Fibroblast of mammary gland (primary cell): Measurements from ENCODE around the gene RABGAP1L.
"Not testable (repeated sequence)": the region's sequence is repeated elsewhere in the genome, so short reads cannot be mapped to it uniquely, and the experiment has no call there.

ENCODE experiments used
- DNase-seq: peaks from one replicate; pipeline ENCODE4 v3.0.0-alpha.2; 2010; ENCODE audit warnings: low read depth
- H3K4me3 ChIP-seq: 2 replicates; pipeline ENCODE4 v1.5.1; 2011; ENCODE audit warnings: low read depth, mild to moderate bottlenecking, low read length, moderate library complexity; ENCODE audit not compliant: control insufficient read depth
- TF ChIP-seq, protein P1 (sequence below): conservative IDR thresholded peaks from 2 replicates; pipeline ENCODE4 v1.5.1; 2011; ENCODE audit warnings: low read depth, low read length, inconsistent platforms; ENCODE audit not compliant: control insufficient read depth, insufficient read depth

The RABGAP1L gene

DNA sequence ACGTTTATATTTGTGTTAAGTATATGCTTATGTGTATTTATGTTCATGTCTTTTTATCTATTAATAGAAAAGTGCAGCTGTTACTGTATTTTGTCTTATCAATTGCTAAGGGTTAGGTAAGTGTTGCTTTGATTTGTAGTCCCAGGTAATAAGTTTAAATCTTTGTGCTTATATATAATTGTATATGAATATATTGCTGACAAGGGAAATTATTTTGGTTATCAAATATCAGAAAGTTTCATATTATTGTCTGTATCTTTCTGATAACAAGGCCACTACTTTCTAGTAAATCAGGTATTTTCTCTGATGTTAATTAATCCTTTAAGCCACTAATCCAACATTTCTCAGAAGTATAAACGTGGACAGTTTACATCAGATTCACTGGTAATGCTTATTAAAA is 309.7 kb downstream of the RABGAP1L start:
- no peak for DNase-seq
- H3K4me3 ChIP-seq, result no peak overlapping the region
- TF ChIP-seq, protein P1, sequence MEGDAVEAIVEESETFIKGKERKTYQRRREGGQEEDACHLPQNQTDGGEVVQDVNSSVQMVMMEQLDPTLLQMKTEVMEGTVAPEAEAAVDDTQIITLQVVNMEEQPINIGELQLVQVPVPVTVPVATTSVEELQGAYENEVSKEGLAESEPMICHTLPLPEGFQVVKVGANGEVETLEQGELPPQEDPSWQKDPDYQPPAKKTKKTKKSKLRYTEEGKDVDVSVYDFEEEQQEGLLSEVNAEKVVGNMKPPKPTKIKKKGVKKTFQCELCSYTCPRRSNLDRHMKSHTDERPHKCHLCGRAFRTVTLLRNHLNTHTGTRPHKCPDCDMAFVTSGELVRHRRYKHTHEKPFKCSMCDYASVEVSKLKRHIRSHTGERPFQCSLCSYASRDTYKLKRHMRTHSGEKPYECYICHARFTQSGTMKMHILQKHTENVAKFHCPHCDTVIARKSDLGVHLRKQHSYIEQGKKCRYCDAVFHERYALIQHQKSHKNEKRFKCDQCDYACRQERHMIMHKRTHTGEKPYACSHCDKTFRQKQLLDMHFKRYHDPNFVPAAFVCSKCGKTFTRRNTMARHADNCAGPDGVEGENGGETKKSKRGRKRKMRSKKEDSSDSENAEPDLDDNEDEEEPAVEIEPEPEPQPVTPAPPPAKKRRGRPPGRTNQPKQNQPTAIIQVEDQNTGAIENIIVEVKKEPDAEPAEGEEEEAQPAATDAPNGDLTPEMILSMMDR, result no peak

- TF ChIP-seq, protein P1, result no peak
- DNase-seq, result no peak
Observed at GRCh38 chr1:174469687-174470086, 310.4 kb downstream of the RABGAP1L start.

GRCh38 chr1:174479281-174479680 is 320.0 kb downstream of the RABGAP1L start:
- TF ChIP-seq, protein P1, result no peak
- no peak overlapping the region for H3K4me3 ChIP-seq
- no peak for DNase-seq

More at GRCh38 chr1:174469687-174470086, 310.4 kb downstream of the RABGAP1L start:
- H3K4me3 ChIP-seq, result no peak overlapping the region

GRCh38 chr1:174480324-174480723 is 321.0 kb downstream of the RABGAP1L start:
- no peak overlapping the region for H3K4me3 ChIP-seq
- DNase-seq, result peak; percentile 14
- TF ChIP-seq, protein P1, result no peak

DNA sequence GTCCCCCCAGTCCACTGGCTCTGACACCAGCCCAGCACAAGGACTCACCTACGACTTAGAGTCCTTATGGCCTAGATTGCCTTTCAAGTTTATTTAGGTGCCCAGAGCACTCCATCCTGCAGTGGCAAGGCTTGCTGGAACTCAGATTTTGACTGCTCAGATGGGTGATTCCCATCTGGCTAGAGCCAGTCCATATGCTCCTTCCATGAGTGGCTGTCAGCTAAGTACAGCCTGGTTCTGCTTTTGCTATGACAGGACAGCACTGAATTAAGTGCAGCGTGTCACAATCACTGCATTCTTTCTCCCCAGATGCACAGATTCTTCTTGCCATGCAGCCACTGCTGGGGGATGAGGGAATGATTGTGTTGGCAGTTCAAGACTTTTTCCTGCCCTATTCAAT is 332.3 kb downstream of the RABGAP1L start:
- TF ChIP-seq, protein P1, result no peak
- no peak overlapping the region for H3K4me3 ChIP-seq
- no peak for DNase-seq

DNA sequence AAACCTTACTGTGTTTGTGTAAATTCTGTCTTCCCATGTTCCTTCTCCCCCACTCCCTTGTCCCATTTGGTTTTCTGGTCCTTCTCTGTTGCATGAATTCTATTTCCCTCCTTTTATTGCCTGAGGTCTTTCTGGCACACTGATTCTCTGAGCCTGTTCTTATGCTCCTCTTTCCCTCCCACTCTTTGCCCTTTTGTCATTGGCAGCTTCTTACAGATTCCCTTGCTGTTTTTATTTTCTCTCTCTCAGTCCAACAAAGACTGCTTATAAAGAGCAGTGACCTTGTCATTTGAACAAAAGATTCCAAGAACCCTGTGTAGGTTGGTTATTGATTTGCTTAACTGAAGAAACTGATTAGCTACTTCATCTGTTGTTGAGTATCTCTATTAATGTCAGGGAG is 338.2 kb downstream of the RABGAP1L start:
- no peak for DNase-seq
- TF ChIP-seq, protein P1, result no peak
- H3K4me3 ChIP-seq, result no peak overlapping the region

GRCh38 chr1:174516755-174517154 is 357.4 kb downstream of the RABGAP1L start:
- H3K4me3 ChIP-seq, DNase-seq: not testable (repeated sequence)
